GM12878 (cell line): ENCODE data around the gene S100A14. TPM values are rescaled to one million over a fixed set of nuclear protein-coding genes. Genes with fewer than 3 reads are reported as not detected.

Experiments
- ATAC-seq: fragments of 200-7000 bp; cut with Tn5 transposase; 3 replicates; pipeline ENCODE4 v1.9.1; 2020; ENCODE audit warnings: mild to moderate bottlenecking, moderate library complexity
- BruUV-seq: library from RNA; stranded (reverse); fragments of 400-500 nt; replicated peaks from 2 replicates; lab custom pipeline; 2021; lab: Mats Ljungman, UMichigan
- CTCF ChIA-PET: fragments of 300-600 bp; sonication (Branson Sonifier 250); formaldehyde crosslinking; extraction: SDS; loops from one replicate; lab custom pipeline; 2021; ENCODE audit warnings: inconsistent platforms; lab: Yijun Ruan, JAX
- POLR2A ChIA-PET: fragments of 350-600 bp; formaldehyde crosslinking; extraction: SDS; loops from one replicate; lab custom pipeline; 2021; ENCODE audit warnings: inconsistent platforms; lab: Charles Lee
- RAD21 ChIA-PET: fragments of 300-600 bp; sonication (Branson Sonifier 250); formaldehyde crosslinking; loops from one replicate; lab custom pipeline; 2023; ENCODE audit warnings: antibody characterized with exemption; ENCODE audit not compliant: unreplicated experiment; lab: Charles Lee
- SMC1A ChIA-PET: fragments of 300-600 bp; sonication (Branson Sonifier 250); formaldehyde crosslinking; loops from one replicate; lab custom pipeline; 2023; ENCODE audit not compliant: unreplicated experiment, uncharacterized antibody; lab: Charles Lee
- DNase-seq: peaks from one replicate; pipeline ENCODE4 v3.0.0-alpha.2; 2011; ENCODE audit warnings: low read depth, low spot score
- FAIRE-seq: peaks from 3 replicates; lab custom pipeline; 2011; peaks lifted over from hg19 to GRCh38; lab: Jason Lieb, UNC
- H2AFZ ChIP-seq: 2 replicates; pipeline ENCODE4 v1.6.0; 2011; ENCODE audit warnings: low read depth, low read length, control low read depth; ENCODE audit not compliant: control insufficient read depth
- H3K27ac ChIP-seq: 2 replicates; pipeline ENCODE4 v1.5.1; 2011; ENCODE audit warnings: control low read depth; ENCODE audit not compliant: control insufficient read depth, insufficient read depth
- H3K27me3 ChIP-seq, 2 experiments: replicated peaks in 1 of 2; 2 replicates each; pipeline versions ENCODE4 v1.6.0 to v1.6.1; 2011; ENCODE audit warnings: low read length in 1 of 2; ENCODE audit not compliant: control insufficient read depth in 2 of 2, insufficient read depth in 2 of 2
- H3K36me3 ChIP-seq, 2 experiments: 2 replicates each; pipeline ENCODE4 v1.5.1; 2011; ENCODE audit warnings: low read length in 1 of 2; ENCODE audit not compliant: control insufficient read depth in 2 of 2, insufficient read depth in 2 of 2
- H3K4me1 ChIP-seq: 2 replicates; pipeline ENCODE4 v1.6.1; 2011; ENCODE audit warnings: mild to moderate bottlenecking, low read length, moderate library complexity, mixed read lengths; ENCODE audit not compliant: control insufficient read depth, insufficient read depth
- H3K4me2 ChIP-seq: 2 replicates; pipeline ENCODE4 v1.6.0; 2011; ENCODE audit warnings: control low read depth; ENCODE audit not compliant: control insufficient read depth, insufficient read depth
- H3K4me3 ChIP-seq: fragments of 200-600 bp; sonication (generic); 2 replicates; pipeline ENCODE4 v1.5.1; 2016
- H3K79me2 ChIP-seq: 2 replicates; pipeline ENCODE4 v1.6.0; 2011; ENCODE audit warnings: low read length; ENCODE audit not compliant: control insufficient read depth, insufficient read depth
- H3K9ac ChIP-seq: 2 replicates; pipeline ENCODE4 v1.8.0; 2011; ENCODE audit warnings: low read length, control low read depth, mixed read lengths; ENCODE audit not compliant: control insufficient read depth, insufficient read depth
- H3K9me3 ChIP-seq: replicated peaks from 3 replicates; pipeline ENCODE4 v1.5.1; 2011; ENCODE audit warnings: mild to moderate bottlenecking, low read length; ENCODE audit not compliant: control insufficient read depth, insufficient read depth
- H4K20me1 ChIP-seq: 2 replicates; pipeline ENCODE4 v1.6.0; 2011; ENCODE audit not compliant: control insufficient read depth, insufficient read depth
- BCL3 ChIP-seq: IDR thresholded peaks from 2 replicates; pipeline ENCODE4 v1.6.1; 2011; ENCODE audit warnings: borderline replicate concordance, low read depth, mild to moderate bottlenecking, moderate library complexity, low read length; ENCODE audit not compliant: insufficient read depth, poor library complexity, severe bottlenecking
- MLLT1 ChIP-seq: fragments of 450-650 bp; IDR thresholded peaks from 2 replicates; pipeline ENCODE4 v1.6.1; 2016; ENCODE audit warnings: mild to moderate bottlenecking
- SUPT20H ChIP-seq: IDR thresholded peaks from 2 replicates; pipeline ENCODE4 v1.6.1; 2011; ENCODE audit warnings: low read depth, mild to moderate bottlenecking, low read length, moderate library complexity, borderline replicate concordance; ENCODE audit not compliant: control insufficient read depth
- WGBS: methylation state at CpG from one replicate; pipeline ENCODE4 v1.1.6; 2016; ENCODE audit warnings: low lambda C conversion rate; ENCODE audit not compliant: insufficient replicate concordance, insufficient coverage; ENCODE audit errors: missing lambda C conversion rate; 5-methylcytosine and 5-hydroxymethylcytosine counted together
- in situ Hi-C: fragments of 300-500 bp; cut with MboI; formaldehyde crosslinking; loops from 9 replicates; pipeline ENCODE4 v1.14.3; 2018; ENCODE audit warnings: mixed read lengths
- intact Hi-C: fragments of 100-400 bp; cut with micrococcal nuclease; formaldehyde crosslinking; loops from one replicate; pipeline ENCODE4 v1.14.2; 2022; ENCODE audit not compliant: unreplicated experiment
- polyA plus RNA-seq, 11 experiments: library from polyadenylated mRNA; depleted of rRNA in 4 of 11; unstranded in 6 of 11; stranded (reverse) in 5 of 11; fragments of >200 nt; fragmentation: Nextera tagmentation in 4 of 11; fragmentation: Illumina TruSeq in 1 of 11; extraction: Ambion mirVana in 4 of 11; extraction: Trizol in 1 of 11; gene quantifications; 1 replicate in 1 of 11; 2 replicates in 10 of 11; pipeline versions ENCODE4 v1.2.1 to v1.2.3, GENCODE V29; 2011 to 2016; ENCODE audit warnings: inconsistent platforms in 2 of 11, missing spikeins in 2 of 11, low read depth in 1 of 11
- total RNA-seq, 4 experiments: library from RNA; depleted of rRNA in 3 of 4; stranded (reverse); fragments of >200 nt in 3 of 4; fragmentation: Illumina TruSeq in 1 of 4; extraction: Trizol in 1 of 4; gene quantifications; 2 replicates each; pipeline versions ENCODE4 v1.2.1 to v1.2.3, GENCODE V29; 2013 to 2021

Gene S100A14
- total and polyA plus RNA-seq, 10 of the 15 experiments (the other 5 are each of a cell fraction or from before 2014, with no cell fraction given) = 0.20 to 0.77 (median 0.45) TPM; not detected in 4

- Histone ChIP-seq H3K4me3 (no peak overlapping the region), H3K36me3 (no peaks in the 10 kb centered on the region), H4K20me1 (no peaks in the 10 kb centered on the region), H3K9me3 (no peaks in the 10 kb centered on the region), H3K4me2 (no peak overlapping the region; the same call in 1 of the 2 replicates), H3K27ac (no peak overlapping the region), H3K27me3 (no peaks in the 10 kb centered on the region), H3K9ac (no peak overlapping the region), H2AFZ (peak overlapping the region; percentile 42)
- DNase-seq (no peak), FAIRE-seq (no peak), ATAC-seq (no peak)
- ChIA-PET RAD21 (interaction anchor here (0.9 kb wide), 1 partner anchor 88 kb away, joined by 3 read pairs; the partner anchor contains the start of gene S100A6), POLR2A (interaction anchor here (0.6 to 1.5 kb wide), 5 partner anchors 8 to 109 kb away, joined by 3 to 6 read pairs (median 3); partner anchors contain the start of gene CHTOP), SMC1A (interaction anchor here (0.6 to 2.6 kb wide), 3 partner anchors 49 to 113 kb away, joined by 3 to 12 read pairs (median 3); no protein-coding TSS in a partner anchor)
- intact Hi-C loops = no loop called here
- WGBS = 62% methylated on average over 6 of the region's 7 CpGs
- in situ Hi-C loops = no loop called here
- no peak for TF ChIP-seq SUPT20H
- TF ChIP-seq BCL3 = no peak
- no peak for TF ChIP-seq MLLT1
- TF ChIP-seq, all 136 proteins: peak for 0
- CTCF ChIA-PET = interaction anchor here (1.3 to 3.0 kb wide), 5 partner anchors 9 to 270 kb away, joined by 4 to 14 read pairs (median 8); partner anchors contain the start of gene CHTOP
- BruUV-seq = no TSS peak
- no peaks in the 10 kb centered on the region for H3K79me2 ChIP-seq
- H3K4me1 ChIP-seq = peaks cover 14% of the 10 kb centered on the region
Observed at GRCh38 chr1:153623101-153623500, 7.0 kb upstream of the S100A14 start.
